ENCODE data around the gene FREY1. TPM values are rescaled to one million over a fixed set of nuclear protein-coding genes. Genes with fewer than 3 reads are reported as not detected.

FREY1 gene
- total and polyA plus RNA-seq, 9 of the 15 experiments (the other 6 are each of a cell fraction or from before 2014, with no cell fraction given), result 0.25 to 1.5 (median 1.1) TPM; not detected in 5

- TF ChIP-seq ATF6 (CRISPR knock-in tag; IDR thresholded peaks at IDR 0.05) (no peak), LCOR (CRISPR knock-in tag; IDR thresholded peaks at IDR 0.05) (no peak; the same call in 1 of the 2 replicates), CREB3L1 (IDR thresholded peaks at IDR 0.05; ENCODE audit: borderline replicate concordance, low read depth) (no peak), ZNF764 (CRISPR knock-in tag; IDR thresholded peaks at IDR 0.05; ENCODE audit: low read depth) (no peak), TAF7 (tag; IDR thresholded peaks at IDR 0.05) (no peak), SREBF2 (CRISPR knock-in tag; IDR thresholded peaks at IDR 0.05) (no peak), HCFC1 (IDR thresholded peaks at IDR 0.05; ENCODE audit: low read depth, low read length) (no peak), RAD21 (CRISPR knock-in tag; conservative IDR thresholded peaks at IDR 0.05 in 1 of 2, IDR thresholded peaks at IDR 0.05 in 1 of 2) (no peak), BDP1 (IDR thresholded peaks at IDR 0.05; ENCODE audit: insufficient read depth, insufficient read length) (no peak), XRCC3 (IDR thresholded peaks at IDR 0.05) (no peak), RREB1 (CRISPR knock-in tag; IDR thresholded peaks at IDR 0.05) (no peak), SMARCA5 (IDR thresholded peaks at IDR 0.05) (no peak), ZNF445 (CRISPR knock-in tag; IDR thresholded peaks at IDR 0.05; ENCODE audit: low read depth) (no peak), CREB1 (IDR thresholded peaks at IDR 0.05) (no peak), CREB1 (CRISPR knock-in tag; IDR thresholded peaks at IDR 0.05) (no peak), GATAD2B (IDR thresholded peaks at IDR 0.05; ENCODE audit: borderline replicate concordance) (no peak), ZNF395 (CRISPR knock-in tag; IDR thresholded peaks at IDR 0.05) (no peak)
Measured at GRCh38 chr11:45879803-45880686, 27.0 kb downstream of the FREY1 start (continued).

Measured in K562 (cell line).